Hematopoietic multipotent progenitor cell treated with erythropoietin and hydrocortisone succinate and interleukin-3 and kit ligand, for 6 days (in vitro differentiated cells): ENCODE data around the gene YPEL1.

Experiments
- DNase-seq: peaks from one replicate; pipeline ENCODE4 v3.0.0-alpha.2; 2015

YPEL1 gene

GRCh38 chr22:21652010-21652546 lies 83.5 kb downstream of the YPEL1 start:
- DNase-seq: peak; percentile 95

GRCh38 chr22:21651521-21652009 lies 84.0 kb downstream of the YPEL1 start:
- DNase-seq: no peak

- DNase-seq: peak; percentile 53
Observed at GRCh38 chr22:21650823-21651520, 84.6 kb downstream of the YPEL1 start.

- no peak for DNase-seq
Observed at GRCh38 chr22:21650280-21650679, 85.3 kb downstream of the YPEL1 start.
